IPS-11a (cell line): ENCODE data around the gene TMIE.

Source experiments
- H3K4me3 ChIP-seq: one replicate; pipeline ENCODE4 v1.5.1; 2013; ENCODE audit warnings: low read depth, low read length, control low read depth

Gene TMIE

GRCh38 chr3:46755646-46756045 lies 54.5 kb downstream of the TMIE start:
- H3K4me3 ChIP-seq = no peak overlapping the region

- no peak overlapping the region for H3K4me3 ChIP-seq
Measured at GRCh38 chr3:46756642-46757041, 55.5 kb downstream of the TMIE start.

- H3K4me3 ChIP-seq = no peak overlapping the region
Measured at GRCh38 chr3:46759239-46760167, 58.3 kb downstream of the TMIE start.
